Ectodermal cell (in vitro differentiated cells): ENCODE measurements around the gene MFAP4.

ENCODE experiments used
- H3K27ac ChIP-seq: 2 replicates; pipeline ENCODE4 v1.7.0; 2013; ENCODE audit warnings: mild to moderate bottlenecking, low read depth, low read length; ENCODE audit not compliant: insufficient read depth, poor library complexity, severe bottlenecking
- H3K27me3 ChIP-seq: 2 replicates; pipeline ENCODE4 v1.7.0; 2013; ENCODE audit warnings: mild to moderate bottlenecking, low read length; ENCODE audit not compliant: insufficient read depth, control insufficient read depth, poor library complexity, severe bottlenecking
- H3K36me3 ChIP-seq: one replicate; pipeline ENCODE4 v1.7.0; 2013; ENCODE audit warnings: low read length; ENCODE audit not compliant: control insufficient read depth, insufficient read depth
- H3K4me1 ChIP-seq: one replicate; pipeline ENCODE4 v1.7.0; 2013; ENCODE audit warnings: low read length; ENCODE audit not compliant: control insufficient read depth, insufficient read depth
- H3K4me3 ChIP-seq: 2 replicates; pipeline ENCODE4 v1.7.0; 2013; ENCODE audit warnings: low read depth, low read length, control low read depth; ENCODE audit not compliant: insufficient read depth
- H3K9me3 ChIP-seq: 2 replicates; pipeline ENCODE4 v1.7.0; 2013; ENCODE audit warnings: mild to moderate bottlenecking, low read length, moderate library complexity; ENCODE audit not compliant: control insufficient read depth
- WGBS, 2 experiments: methylation state at CpG; one replicate each; pipeline ENCODE4 v1.1.7; 2013; ENCODE audit warnings: missing lambda C conversion rate in 2 of 2; 5-methylcytosine and 5-hydroxymethylcytosine counted together

MFAP4 gene

GRCh38 chr17:19410091-19410490 is 23.1 kb upstream of the MFAP4 start:
- WGBS, 2 experiments: 97 to 98% methylated on average over 6 of the region's 6 CpGs
- Histone ChIP-seq H3K9me3 (no peaks in the 10 kb centered on the region), H3K4me3 (no peak overlapping the region), H3K27ac (no peak overlapping the region), H3K36me3 (no peaks in the 10 kb centered on the region), H3K4me1 (peaks cover 12% of the 10 kb centered on the region), H3K27me3 (no peaks in the 10 kb centered on the region)

- H3K4me1 ChIP-seq: peaks cover 12% of the 10 kb centered on the region
- no peaks in the 10 kb centered on the region for H3K36me3 ChIP-seq
- H3K27me3 ChIP-seq: no peaks in the 10 kb centered on the region
- no peaks in the 10 kb centered on the region for H3K9me3 ChIP-seq
- H3K4me3 ChIP-seq: no peak overlapping the region
- no peak overlapping the region for H3K27ac ChIP-seq
- WGBS, 2 experiments: 75 to 80% methylated on average over 3 of the region's 3 CpGs
Measured at GRCh38 chr17:19409509-19409908, 22.5 kb upstream of the MFAP4 start.

DNA sequence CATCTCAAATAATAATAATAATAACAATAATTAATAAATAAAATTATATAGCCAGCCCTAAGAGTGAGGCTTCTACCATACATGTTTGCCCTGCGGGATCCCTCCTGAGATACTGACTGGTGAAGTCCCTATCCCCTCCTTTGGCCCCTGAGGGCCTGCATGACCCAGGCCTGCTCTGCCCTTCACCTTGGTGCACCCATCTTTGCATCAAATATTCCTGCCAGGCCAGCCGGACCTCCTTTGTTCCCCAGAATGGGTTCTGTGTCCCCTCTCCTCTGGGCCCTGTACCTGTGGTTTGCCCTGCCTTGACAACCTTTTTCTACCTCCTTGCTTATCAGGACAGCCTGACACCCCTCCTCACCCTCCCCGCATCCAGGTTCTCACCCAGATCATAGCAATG is 22.1 kb upstream of the MFAP4 start:
- H3K27ac ChIP-seq: no peak overlapping the region
- H3K9me3 ChIP-seq: no peaks in the 10 kb centered on the region
- WGBS, 2 experiments: 94 to 95% methylated on average over 3 of the region's 3 CpGs
- no peaks in the 10 kb centered on the region for H3K36me3 ChIP-seq
- no peaks in the 10 kb centered on the region for H3K27me3 ChIP-seq
- no peak overlapping the region for H3K4me3 ChIP-seq
- peaks cover 12% of the 10 kb centered on the region for H3K4me1 ChIP-seq

DNA sequence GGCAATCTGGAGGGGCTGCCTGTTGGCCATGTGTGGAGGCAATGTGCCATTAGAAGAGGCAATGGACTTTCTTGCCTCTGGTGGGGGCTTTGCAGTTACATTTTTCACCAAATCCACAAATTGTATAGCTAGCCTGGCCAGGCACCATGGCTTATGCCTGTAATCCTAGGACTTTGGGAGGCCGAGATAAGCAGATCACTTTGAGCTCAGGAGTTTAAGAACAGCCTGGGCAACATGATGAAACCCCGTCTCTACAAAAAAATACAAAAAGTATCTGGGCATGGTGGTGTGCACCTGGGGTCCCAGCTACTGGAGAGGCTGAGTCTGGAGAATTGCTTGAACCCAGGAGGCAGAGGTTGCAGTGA is 21.3 kb upstream of the MFAP4 start:
- Histone ChIP-seq H3K4me3 (no peak overlapping the region), H3K36me3 (no peaks in the 10 kb centered on the region), H3K4me1 (peaks cover 12% of the 10 kb centered on the region), H3K27ac (no peak overlapping the region), H3K27me3 (no peaks in the 10 kb centered on the region), H3K9me3 (no peaks in the 10 kb centered on the region)
- 89 to 91% methylated on average over 2 of the region's 2 CpGs for WGBS, 2 experiments

- 91 to 95% methylated on average over 10 of the region's 10 CpGs for WGBS, 2 experiments
- H3K36me3 ChIP-seq: no peaks in the 10 kb centered on the region
- H3K4me3 ChIP-seq: no peak overlapping the region
- H3K9me3 ChIP-seq: no peaks in the 10 kb centered on the region
- H3K27me3 ChIP-seq: no peaks in the 10 kb centered on the region
- H3K4me1 ChIP-seq: peaks cover 11% of the 10 kb centered on the region
- no peak overlapping the region for H3K27ac ChIP-seq
Measured at GRCh38 chr17:19407601-19408345, 20.8 kb upstream of the MFAP4 start.

DNA sequence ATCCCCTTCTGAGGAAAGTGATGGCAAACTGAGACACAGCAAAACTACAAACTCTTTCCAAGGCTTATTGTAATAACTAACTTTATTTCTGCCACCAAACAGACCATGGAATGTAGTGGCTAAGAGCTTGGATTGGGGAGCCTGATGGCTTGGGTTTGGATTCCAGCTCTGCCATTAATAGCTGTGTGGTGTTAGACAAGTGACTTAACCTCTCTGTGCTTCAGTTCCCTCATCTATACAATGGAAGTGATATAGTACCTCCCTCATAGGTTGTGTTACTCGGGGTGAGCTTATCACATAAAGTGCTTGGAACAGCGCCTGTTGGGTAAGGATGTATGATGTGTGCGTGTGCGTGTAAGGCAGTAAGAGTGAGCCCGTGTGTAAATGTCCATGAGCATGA is 18.1 kb upstream of the MFAP4 start:
- Histone ChIP-seq H3K4me1 (no peaks in the 10 kb centered on the region), H3K36me3 (no peaks in the 10 kb centered on the region), H3K27ac (no peak overlapping the region), H3K9me3 (no peaks in the 10 kb centered on the region), H3K4me3 (no peak overlapping the region), H3K27me3 (no peaks in the 10 kb centered on the region)
- 94 to 97% methylated on average over 5 of the region's 5 CpGs for WGBS, 2 experiments

DNA sequence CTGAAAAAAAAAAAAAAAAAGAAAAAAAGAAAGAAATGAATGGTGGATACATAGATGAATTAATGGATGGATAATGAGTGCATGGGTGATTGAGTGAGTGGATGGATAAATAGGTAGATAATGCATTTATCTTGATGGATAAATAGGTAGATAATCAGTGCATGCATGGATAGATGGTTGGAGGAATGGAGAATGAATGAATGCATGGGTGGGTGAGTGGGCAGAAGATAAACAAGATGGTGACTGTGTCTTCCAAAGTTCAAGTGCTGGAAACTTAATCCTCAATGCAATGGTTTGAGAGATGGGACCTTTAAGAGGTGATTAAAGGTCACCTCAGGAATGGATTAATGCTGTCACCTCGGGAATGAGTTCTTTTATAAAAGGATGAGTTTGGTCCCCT is 17.3 kb upstream of the MFAP4 start:
- H3K27ac ChIP-seq: no peak overlapping the region
- H3K36me3 ChIP-seq: no peaks in the 10 kb centered on the region
- WGBS, 2 experiments: 69 to 85% methylated on average over 1 of the region's 1 CpG
- H3K9me3 ChIP-seq: no peaks in the 10 kb centered on the region
- no peak overlapping the region for H3K4me3 ChIP-seq
- no peaks in the 10 kb centered on the region for H3K4me1 ChIP-seq
- H3K27me3 ChIP-seq: no peaks in the 10 kb centered on the region

DNA sequence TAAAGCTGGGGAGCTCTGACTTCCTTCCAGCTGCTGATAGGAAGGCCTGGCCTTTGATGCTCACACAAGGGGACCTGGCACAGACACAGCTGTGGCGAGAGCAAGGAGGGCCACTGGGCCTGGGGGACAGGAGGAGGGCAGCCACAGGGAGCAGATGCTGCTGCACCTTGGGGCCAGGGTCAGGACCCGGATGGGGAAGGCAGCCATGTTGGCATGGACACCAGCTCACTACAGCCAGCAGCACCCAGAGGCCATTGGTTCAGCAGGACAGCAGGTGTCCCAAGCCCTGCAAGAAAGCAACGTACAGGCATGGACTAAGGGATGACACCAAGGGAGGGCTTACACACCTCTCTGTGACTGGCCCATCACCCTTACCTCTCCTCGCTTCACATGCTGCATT is 16.0 kb upstream of the MFAP4 start:
- 93 to 94% methylated on average over 4 of the region's 4 CpGs for WGBS, 2 experiments
- H3K4me3 ChIP-seq: no peak overlapping the region
- no peaks in the 10 kb centered on the region for H3K27me3 ChIP-seq
- H3K27ac ChIP-seq: no peak overlapping the region
- no peaks in the 10 kb centered on the region for H3K36me3 ChIP-seq
- H3K4me1 ChIP-seq: no peaks in the 10 kb centered on the region
- H3K9me3 ChIP-seq: no peaks in the 10 kb centered on the region

- Histone ChIP-seq H3K27ac (no peak overlapping the region), H3K36me3 (no peaks in the 10 kb centered on the region), H3K4me1 (peaks cover 3% of the 10 kb centered on the region), H3K27me3 (no peaks in the 10 kb centered on the region), H3K4me3 (no peak overlapping the region), H3K9me3 (no peaks in the 10 kb centered on the region)
- 91 to 92% methylated on average over 1 of the region's 1 CpG for WGBS, 2 experiments
Measured at GRCh38 chr17:19402171-19402570, 15.2 kb upstream of the MFAP4 start.

- H3K9me3 ChIP-seq: no peaks in the 10 kb centered on the region
- no peaks in the 10 kb centered on the region for H3K27me3 ChIP-seq
- peaks cover 3% of the 10 kb centered on the region for H3K4me1 ChIP-seq
- 90% methylated on average over 8 of the region's 8 CpGs for WGBS, 2 experiments
- no peaks in the 10 kb centered on the region for H3K36me3 ChIP-seq
- no peak overlapping the region for H3K27ac ChIP-seq
- H3K4me3 ChIP-seq: no peak overlapping the region
Measured at GRCh38 chr17:19401321-19402010, 14.5 kb upstream of the MFAP4 start.
